Measurements from ENCODE around the gene CA11. TPM values are rescaled to one million over a fixed set of nuclear protein-coding genes. Genes with fewer than 3 reads are reported as not detected.
A peak's percentile ranks its signal among the peaks of the same experiment; 100 is the strongest.

The CA11 gene
- total and polyA plus RNA-seq, 9 donors: 6.2 to 22.1 (median 13.8) TPM

DNA sequence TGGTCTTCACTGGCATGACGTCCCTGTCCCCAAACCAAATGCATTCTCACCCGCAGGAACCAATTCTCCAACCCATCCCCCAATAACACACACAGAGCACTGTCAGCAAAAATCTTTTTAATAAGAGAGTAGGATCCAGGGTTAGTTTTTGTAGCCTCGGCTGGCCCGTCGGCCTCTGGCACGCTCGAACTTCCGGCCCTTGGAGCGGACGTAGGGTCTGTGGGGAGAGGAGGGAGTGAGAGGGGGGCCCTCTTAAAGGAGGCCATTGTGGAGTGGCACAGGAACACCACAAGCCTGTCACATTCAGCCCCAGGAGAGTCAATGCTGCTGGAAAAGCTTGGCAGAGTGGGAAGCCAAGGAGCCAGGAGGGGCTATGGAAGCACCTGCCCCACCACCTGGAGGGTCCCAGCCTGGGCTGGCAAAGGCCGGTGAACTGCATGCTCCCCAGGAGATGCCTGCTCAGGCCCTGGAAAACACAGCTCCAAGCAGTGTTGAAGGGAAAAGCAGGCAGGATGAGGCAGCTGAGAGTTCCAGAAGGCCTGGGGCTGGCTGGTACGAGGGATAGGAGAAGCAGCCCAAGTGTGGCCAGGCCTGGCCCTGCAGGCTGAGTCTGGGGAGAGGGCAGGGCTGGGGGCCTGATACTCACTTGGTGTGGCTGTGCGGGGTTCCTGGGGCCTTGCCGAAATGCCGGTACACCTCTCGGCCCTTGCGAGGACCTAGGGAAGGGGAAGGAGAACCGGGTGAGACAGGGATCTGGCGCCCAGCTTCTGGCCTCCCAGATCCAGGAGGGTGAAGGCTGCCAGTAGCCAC, 30.6 kb downstream of the CA11 start:
- 65% methylated on average over 14 of the region's 19 CpGs for WGBS (ENCODE audit: insufficient coverage)
- Histone ChIP-seq H3K36me3 (ENCODE audit: control insufficient read depth, insufficient read depth, low read length) (peaks cover 39% of the 10 kb centered on the region), H3K27ac (ENCODE audit: low read length) (no peak overlapping the region)

GRCh38 chr19:48614436-48615230, 31.4 kb downstream of the CA11 start, which contains the start of gene FAM83E:
Gene FAM83E (minus strand): TSS chr19:48615076. CDS start chr19:48613372, 1,704 bp downstream.
- peak; percentile 32 for DNase-seq
- Histone ChIP-seq H3K4me3 (ENCODE audit: low read length) (no peak within 1 kb of the TSS), H3K27me3 (ENCODE audit: control insufficient read depth, insufficient read depth, low read length) (no peaks in the 10 kb centered on the region), H3K36me3 (ENCODE audit: control insufficient read depth, insufficient read depth, low read length) (peaks cover 36% of the 10 kb centered on the region), H3K27ac (ENCODE audit: low read length) (no peak within 1 kb of the TSS), H3K4me1 (ENCODE audit: control insufficient read depth, insufficient read depth, low read length) (peaks cover 37% of the 10 kb centered on the region), H3K9me3 (replicated peaks; ENCODE audit: control insufficient read depth, low read depth, low read length) (no peaks in the 10 kb centered on the region)
- 34% methylated on average over 16 of the region's 31 CpGs for WGBS (ENCODE audit: insufficient coverage)

More for the DNA sequence above, 30.6 kb downstream of the CA11 start:
- Histone ChIP-seq H3K4me1 (ENCODE audit: control insufficient read depth, insufficient read depth, low read length) (peaks cover 44% of the 10 kb centered on the region), H3K4me3 (ENCODE audit: low read length) (no peak overlapping the region), H3K27me3 (ENCODE audit: control insufficient read depth, insufficient read depth, low read length) (no peaks in the 10 kb centered on the region), H3K9me3 (replicated peaks; ENCODE audit: control insufficient read depth, low read depth, low read length) (no peaks in the 10 kb centered on the region)
- no peak for DNase-seq

DNA sequence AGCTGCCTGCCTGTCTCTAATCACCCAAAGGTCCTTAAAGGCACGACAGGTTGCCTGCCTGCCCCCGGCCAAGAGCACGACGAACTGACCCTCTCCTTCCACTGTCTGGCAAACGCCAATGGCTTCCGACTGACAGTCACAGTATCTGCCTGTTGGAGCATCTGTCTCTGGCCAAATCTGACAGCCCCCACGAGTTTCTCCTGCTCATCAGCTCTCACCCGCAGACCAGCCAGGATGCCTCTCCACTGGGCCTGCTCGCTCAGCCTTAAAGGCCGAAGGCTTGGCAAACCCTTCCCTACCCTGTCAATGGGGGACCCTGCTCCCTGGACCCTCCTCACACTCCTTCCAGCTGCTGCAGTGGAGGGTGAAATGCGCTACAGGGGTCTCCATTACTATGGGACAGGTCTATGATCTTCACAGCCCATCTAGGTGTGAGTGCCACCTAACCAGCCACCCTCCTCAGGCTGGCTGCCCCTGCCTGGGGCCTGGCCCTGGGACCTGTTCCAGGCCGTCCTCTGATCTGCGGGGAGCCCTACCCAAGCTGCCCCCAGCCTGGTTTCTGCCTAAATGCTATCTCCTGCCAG, 32.0 kb downstream of the CA11 start:
- peaks cover 35% of the 10 kb centered on the region for H3K4me1 ChIP-seq (ENCODE audit: control insufficient read depth, insufficient read depth, low read length)
- H3K27me3 ChIP-seq (ENCODE audit: control insufficient read depth, insufficient read depth, low read length): no peaks in the 10 kb centered on the region
- WGBS (ENCODE audit: insufficient coverage): 51% methylated on average over 12 of the region's 13 CpGs
- no peak for DNase-seq
- H3K27ac ChIP-seq (ENCODE audit: low read length): no peak overlapping the region
- H3K36me3 ChIP-seq (ENCODE audit: control insufficient read depth, insufficient read depth, low read length): peaks cover 36% of the 10 kb centered on the region
- no peak overlapping the region for H3K4me3 ChIP-seq (ENCODE audit: low read length)
- no peaks in the 10 kb centered on the region for H3K9me3 ChIP-seq (replicated peaks; ENCODE audit: control insufficient read depth, low read depth, low read length)

- Histone ChIP-seq H3K27ac (ENCODE audit: low read length) (no peak overlapping the region), H3K27me3 (ENCODE audit: control insufficient read depth, insufficient read depth, low read length) (no peaks in the 10 kb centered on the region), H3K9me3 (replicated peaks; ENCODE audit: control insufficient read depth, low read depth, low read length) (no peaks in the 10 kb centered on the region), H3K4me1 (ENCODE audit: control insufficient read depth, insufficient read depth, low read length) (peaks cover 34% of the 10 kb centered on the region), H3K36me3 (ENCODE audit: control insufficient read depth, insufficient read depth, low read length) (peaks cover 36% of the 10 kb centered on the region), H3K4me3 (ENCODE audit: low read length) (no peak overlapping the region)
- WGBS (ENCODE audit: insufficient coverage): 74% methylated on average over 39 of the region's 39 CpGs
- DNase-seq: no peak
Measured at GRCh38 chr19:48613024-48613851, 32.7 kb downstream of the CA11 start.

DNA sequence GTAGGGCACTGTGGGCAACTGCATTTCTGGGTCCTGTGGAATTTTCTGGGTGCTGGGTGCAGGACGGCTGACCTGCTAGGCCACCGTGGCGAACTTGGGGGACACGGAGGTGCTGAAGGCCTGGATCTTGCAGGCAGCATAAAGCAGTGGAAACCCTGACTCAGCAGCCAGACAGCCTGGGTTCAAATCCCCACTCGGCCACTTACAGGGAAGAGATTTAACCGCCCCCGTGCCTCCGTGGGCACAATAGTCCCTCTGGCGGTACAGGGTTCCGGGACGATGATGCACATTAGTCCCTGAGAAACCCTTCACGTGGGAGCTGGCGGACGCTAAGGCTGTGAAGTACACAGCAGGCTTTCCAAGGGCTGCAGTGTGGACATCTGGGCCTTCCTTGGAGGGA, 34.1 kb downstream of the CA11 start:
- Histone ChIP-seq H3K27ac (ENCODE audit: low read length) (no peak overlapping the region), H3K4me1 (ENCODE audit: control insufficient read depth, insufficient read depth, low read length) (peaks cover 20% of the 10 kb centered on the region), H3K27me3 (ENCODE audit: control insufficient read depth, insufficient read depth, low read length) (no peaks in the 10 kb centered on the region), H3K36me3 (ENCODE audit: control insufficient read depth, insufficient read depth, low read length) (peaks cover 28% of the 10 kb centered on the region), H3K9me3 (replicated peaks; ENCODE audit: control insufficient read depth, low read depth, low read length) (no peaks in the 10 kb centered on the region), H3K4me3 (ENCODE audit: low read length) (no peak overlapping the region)
- 70% methylated on average over 14 of the region's 14 CpGs for WGBS (ENCODE audit: insufficient coverage)
- DNase-seq: no peak

DNA sequence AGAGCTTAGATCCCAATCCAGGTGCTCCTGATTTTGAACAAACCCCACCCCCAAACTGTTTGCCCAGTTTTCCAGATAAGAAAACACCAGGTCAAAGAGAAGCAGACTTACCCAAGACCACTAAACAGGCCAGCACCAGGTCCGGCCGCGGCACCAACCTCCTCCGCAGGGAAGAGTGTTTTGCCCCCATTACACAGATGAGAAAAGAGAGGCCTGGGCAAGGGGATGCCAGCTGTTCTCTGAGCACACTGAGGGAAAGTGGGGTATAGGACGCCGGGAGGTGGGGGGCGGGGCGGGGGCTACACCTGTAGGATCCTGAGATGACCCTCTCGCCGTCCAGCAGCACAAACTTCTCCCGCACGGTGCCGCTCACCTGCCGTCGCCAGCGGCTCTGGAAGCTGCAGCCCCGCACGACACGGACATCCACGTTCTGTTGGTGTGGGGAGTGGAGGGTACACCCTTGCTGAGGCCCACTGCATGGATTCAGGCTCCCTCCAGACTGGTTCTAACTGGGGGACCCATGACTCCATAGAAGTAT, 36.3 kb downstream of the CA11 start:
- no peaks in the 10 kb centered on the region for H3K9me3 ChIP-seq (replicated peaks; ENCODE audit: control insufficient read depth, low read depth, low read length)
- no peak for DNase-seq
- WGBS (ENCODE audit: insufficient coverage): 90% methylated on average over 10 of the region's 20 CpGs
- peaks cover 5% of the 10 kb centered on the region for H3K36me3 ChIP-seq (ENCODE audit: control insufficient read depth, insufficient read depth, low read length)
- H3K4me3 ChIP-seq (ENCODE audit: low read length): no peak overlapping the region
- no peak overlapping the region for H3K27ac ChIP-seq (ENCODE audit: low read length)
- no peaks in the 10 kb centered on the region for H3K27me3 ChIP-seq (ENCODE audit: control insufficient read depth, insufficient read depth, low read length)
- H3K4me1 ChIP-seq (ENCODE audit: control insufficient read depth, insufficient read depth, low read length): peaks cover 10% of the 10 kb centered on the region

DNA sequence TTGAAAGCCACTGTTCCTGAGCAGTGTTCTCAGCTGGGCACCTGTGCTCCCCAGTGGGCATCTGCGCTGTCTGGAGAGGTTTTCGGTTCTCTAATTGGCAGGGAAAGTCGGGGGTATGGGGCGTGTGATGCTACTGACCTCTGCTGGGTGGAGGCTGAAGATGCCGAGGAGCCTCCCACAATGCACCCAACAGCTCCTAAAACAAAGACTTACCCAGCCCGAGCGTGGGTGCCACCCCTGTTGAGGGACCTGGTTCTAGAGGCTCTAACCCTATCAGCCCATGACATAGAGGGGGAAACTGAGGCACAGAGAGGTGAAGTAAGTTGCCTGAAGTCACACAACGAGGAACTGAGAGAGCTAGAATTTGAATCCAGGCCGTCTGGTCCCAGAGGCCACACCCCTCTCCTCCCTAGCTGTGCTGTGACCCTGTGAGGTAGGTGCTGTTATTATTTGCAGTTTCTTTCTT, 37.2 kb downstream of the CA11 start:
- DNase-seq: peak; percentile 50
- no CpG with 5 or more reads among the region's 9 CpGs for WGBS (ENCODE audit: insufficient coverage)
- Histone ChIP-seq H3K27ac (ENCODE audit: low read length) (no peak overlapping the region), H3K36me3 (ENCODE audit: control insufficient read depth, insufficient read depth, low read length) (no peaks in the 10 kb centered on the region), H3K4me1 (ENCODE audit: control insufficient read depth, insufficient read depth, low read length) (peaks cover 4% of the 10 kb centered on the region), H3K27me3 (ENCODE audit: control insufficient read depth, insufficient read depth, low read length) (no peaks in the 10 kb centered on the region), H3K4me3 (ENCODE audit: low read length) (no peak overlapping the region), H3K9me3 (replicated peaks; ENCODE audit: control insufficient read depth, low read depth, low read length) (no peaks in the 10 kb centered on the region)

DNA sequence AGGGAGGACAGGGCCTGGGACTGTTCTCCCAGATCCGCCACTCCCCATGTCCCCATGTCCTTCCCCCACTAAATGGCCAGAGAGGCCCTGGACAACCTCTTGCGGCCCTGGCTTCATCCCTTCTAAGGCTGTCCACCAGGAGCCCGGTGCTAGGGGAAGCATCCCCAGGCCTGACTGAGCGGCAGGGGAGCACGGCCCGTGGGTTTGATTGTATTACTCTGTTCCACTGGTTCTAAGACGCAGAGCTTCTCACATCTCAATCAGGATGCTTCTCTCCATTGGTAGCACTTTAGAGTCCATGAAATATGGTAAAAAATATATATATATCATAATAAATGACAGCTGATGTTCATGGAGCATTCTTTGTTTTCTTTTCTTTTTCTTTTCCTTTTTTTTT, 38.6 kb downstream of the CA11 start:
- 70% methylated on average over 2 of the region's 7 CpGs for WGBS (ENCODE audit: insufficient coverage)
- no peaks in the 10 kb centered on the region for H3K4me1 ChIP-seq (ENCODE audit: control insufficient read depth, insufficient read depth, low read length)
- no peak overlapping the region for H3K27ac ChIP-seq (ENCODE audit: low read length)
- no peak overlapping the region for H3K4me3 ChIP-seq (ENCODE audit: low read length)
- H3K27me3 ChIP-seq (ENCODE audit: control insufficient read depth, insufficient read depth, low read length): no peaks in the 10 kb centered on the region
- H3K36me3 ChIP-seq (ENCODE audit: control insufficient read depth, insufficient read depth, low read length): no peaks in the 10 kb centered on the region
- DNase-seq: no peak
- no peaks in the 10 kb centered on the region for H3K9me3 ChIP-seq (replicated peaks; ENCODE audit: control insufficient read depth, low read depth, low read length)

GRCh38 chr19:48606463-48607358, 39.3 kb downstream of the CA11 start, which contains the start of gene SPACA4:
Gene SPACA4 (plus strand): TSS chr19:48606742. CDS start chr19:48606979, 237 bp downstream.
- 87% methylated on average over 38 of the region's 39 CpGs for WGBS (ENCODE audit: insufficient coverage)
- H3K9me3 ChIP-seq (replicated peaks; ENCODE audit: control insufficient read depth, low read depth, low read length): no peaks in the 10 kb centered on the region
- DNase-seq: no peak
- H3K36me3 ChIP-seq (ENCODE audit: control insufficient read depth, insufficient read depth, low read length): no peaks in the 10 kb centered on the region
- no peaks in the 10 kb centered on the region for H3K27me3 ChIP-seq (ENCODE audit: control insufficient read depth, insufficient read depth, low read length)
- no peaks in the 10 kb centered on the region for H3K4me1 ChIP-seq (ENCODE audit: control insufficient read depth, insufficient read depth, low read length)
- no peak within 1 kb of the TSS for H3K4me3 ChIP-seq (ENCODE audit: low read length)
- H3K27ac ChIP-seq (ENCODE audit: low read length): no peak within 1 kb of the TSS
